ENCODE measurements around the gene SF3B5.

SF3B5 gene

DNA sequence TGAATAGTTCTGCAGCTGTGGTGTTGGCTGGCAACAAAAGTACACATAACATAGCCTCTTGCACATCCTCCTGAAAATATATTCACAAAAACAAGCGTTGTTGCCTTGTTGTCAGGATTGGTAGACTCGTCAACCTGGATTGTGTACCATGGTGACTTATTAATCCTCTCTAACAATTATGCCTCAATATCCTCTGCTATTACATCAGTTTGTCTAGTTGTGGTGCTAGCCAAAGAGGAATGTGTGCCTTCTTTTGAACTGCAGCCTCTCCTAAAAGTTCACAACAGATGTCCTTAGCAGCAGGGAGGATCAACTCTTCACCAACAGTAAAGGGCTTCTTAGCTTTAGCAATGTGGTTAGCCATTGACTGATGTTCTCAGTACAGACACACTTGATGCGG, 3.6 kb upstream of the SF3B5 start:
- no peak overlapping the region for H3K4me3 ChIP-seq (ENCODE audit: control insufficient read depth, low read depth, low read length)
- DNase-seq (ENCODE audit: low read depth) = no peak
- TF ChIP-seq CTCF (IDR thresholded peaks at IDR 0.05; ENCODE audit: control insufficient read depth, insufficient read depth, low read depth, low read length, missing control alignments) = no peak

GRCh38 chr6:144094731-144095133, 641 bp downstream of the SF3B5 start:
- no peak for DNase-seq (ENCODE audit: low read depth)
- H3K4me3 ChIP-seq (ENCODE audit: control insufficient read depth, low read depth, low read length) = peak overlapping the region; percentile 85
- no peak for TF ChIP-seq CTCF (IDR thresholded peaks at IDR 0.05; ENCODE audit: control insufficient read depth, insufficient read depth, low read depth, low read length, missing control alignments)

DNA sequence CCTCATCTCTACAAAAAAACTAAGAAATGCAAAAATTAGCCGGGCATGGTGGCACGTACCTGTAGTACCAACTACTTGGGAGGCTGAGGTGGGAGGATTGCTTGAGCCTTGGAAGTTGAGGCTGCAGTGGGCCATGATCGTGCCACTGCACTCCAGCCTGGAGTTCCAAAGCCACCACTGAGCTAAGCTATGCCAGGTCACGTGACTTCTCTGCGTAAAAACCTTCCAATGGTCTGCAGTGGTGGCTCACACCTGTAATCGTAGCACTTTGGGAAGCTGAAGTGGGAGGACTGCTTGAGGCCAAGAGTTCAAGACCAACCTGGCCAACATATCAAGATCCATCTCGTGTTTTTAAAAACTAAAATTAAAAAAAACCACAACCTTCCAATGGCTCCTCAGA, 1.7 kb downstream of the SF3B5 start:
- TF ChIP-seq CTCF (IDR thresholded peaks at IDR 0.05; ENCODE audit: control insufficient read depth, insufficient read depth, low read depth, low read length, missing control alignments) = no peak
- no peak overlapping the region for H3K4me3 ChIP-seq (ENCODE audit: control insufficient read depth, low read depth, low read length)

DNA sequence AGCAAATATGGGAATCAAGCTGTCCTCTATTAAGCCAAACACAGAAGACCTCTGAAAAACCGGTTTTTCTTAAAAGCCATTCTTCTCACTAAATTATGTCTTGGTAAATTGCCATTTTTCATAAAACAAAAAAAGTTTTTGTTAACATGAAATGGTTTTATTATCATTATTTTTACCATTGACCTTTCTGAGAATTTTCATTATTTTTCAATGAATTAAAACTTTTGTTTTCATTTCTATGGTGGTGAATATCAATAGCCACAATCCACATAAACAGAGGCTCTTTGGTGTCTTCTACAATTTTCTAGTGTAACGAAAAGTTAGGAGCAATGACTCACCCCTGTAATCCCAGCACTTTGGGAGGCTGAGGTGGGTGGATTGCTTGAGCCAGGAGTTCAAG, 2.1 kb downstream of the SF3B5 start:
- no peak for TF ChIP-seq CTCF (IDR thresholded peaks at IDR 0.05; ENCODE audit: control insufficient read depth, insufficient read depth, low read depth, low read length, missing control alignments)
- DNase-seq (ENCODE audit: low read depth) = no peak
- H3K4me3 ChIP-seq (ENCODE audit: control insufficient read depth, low read depth, low read length) = no peak overlapping the region

More for the DNA sequence above, 1.7 kb downstream of the SF3B5 start:
- no peak for DNase-seq (ENCODE audit: low read depth)

DNA sequence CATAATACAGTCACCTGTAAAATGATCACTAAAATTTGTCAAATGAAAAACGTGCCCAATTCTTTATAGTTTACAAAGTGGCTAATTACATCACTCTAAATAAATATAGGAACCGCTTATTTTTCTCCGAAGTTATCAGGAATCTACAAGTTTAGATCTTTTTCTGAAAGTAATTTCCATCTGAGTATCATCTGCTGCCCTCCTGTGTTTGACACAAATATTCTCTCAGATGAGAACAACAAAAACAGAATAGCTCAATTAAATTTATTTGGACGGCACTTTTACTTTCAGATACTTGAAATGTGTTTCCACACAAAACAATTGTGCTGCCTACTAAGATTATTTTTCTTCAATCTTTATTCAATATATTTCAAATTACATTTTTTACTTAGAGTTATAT, 5.0 kb downstream of the SF3B5 start:
- TF ChIP-seq CTCF (IDR thresholded peaks at IDR 0.05; ENCODE audit: control insufficient read depth, insufficient read depth, low read depth, low read length, missing control alignments) = no peak
- H3K4me3 ChIP-seq (ENCODE audit: control insufficient read depth, low read depth, low read length) = no peak overlapping the region
- DNase-seq (ENCODE audit: low read depth) = no peak

DNA sequence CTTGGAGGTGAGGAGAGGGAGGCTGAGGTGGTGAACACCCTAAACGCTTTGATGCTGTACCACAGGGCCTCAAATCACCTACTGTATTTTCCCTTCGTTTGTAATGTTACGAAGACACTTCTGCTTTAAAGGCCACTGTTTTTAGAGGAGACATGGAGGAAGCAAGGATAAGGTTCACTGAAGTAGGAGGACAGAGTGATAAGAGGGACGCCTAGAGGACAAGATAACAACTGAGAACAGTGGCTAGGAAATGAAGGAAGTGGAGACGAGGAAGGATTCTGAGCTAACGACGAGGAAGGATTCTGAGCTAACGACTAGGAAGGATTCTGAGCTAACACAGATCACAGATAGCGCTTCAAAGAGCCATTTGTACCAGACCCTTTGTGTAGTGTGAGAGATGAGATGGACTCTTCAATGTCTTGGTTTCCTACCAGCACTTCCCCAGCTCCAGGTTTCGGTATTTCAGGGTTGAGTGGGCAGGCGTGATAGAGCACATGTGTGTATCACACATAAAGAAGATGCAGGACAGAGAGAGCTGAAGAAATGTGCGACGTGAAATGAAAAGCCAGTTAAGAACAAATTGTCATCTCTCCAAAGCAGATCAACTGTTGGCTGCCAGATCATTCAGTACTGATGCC, 7.5 kb downstream of the SF3B5 start:
- no peak for TF ChIP-seq CTCF (IDR thresholded peaks at IDR 0.05; ENCODE audit: control insufficient read depth, insufficient read depth, low read depth, low read length, missing control alignments)
- no peak overlapping the region for H3K4me3 ChIP-seq (ENCODE audit: control insufficient read depth, low read depth, low read length)
- DNase-seq (ENCODE audit: low read depth) = no peak

GRCh38 chr6:144086959-144087358, 8.4 kb downstream of the SF3B5 start:
- DNase-seq (ENCODE audit: low read depth) = no peak
- no peak overlapping the region for H3K4me3 ChIP-seq (ENCODE audit: control insufficient read depth, low read depth, low read length)
- TF ChIP-seq CTCF (IDR thresholded peaks at IDR 0.05; ENCODE audit: control insufficient read depth, insufficient read depth, low read depth, low read length, missing control alignments) = no peak
